HepG2 (cell line): ENCODE measurements around the gene ATP5PB. TPM values are rescaled to one million over a fixed set of nuclear protein-coding genes. Genes with fewer than 3 reads are reported as not detected.

ENCODE experiments used
- ARID5B ChIP-seq: IDR thresholded peaks from 2 replicates; pipeline ENCODE4 v1.4.0; 2020; ENCODE audit warnings: mild to moderate bottlenecking, missing genetic modification reagents
- BCL6 ChIP-seq: IDR thresholded peaks from 2 replicates; pipeline ENCODE4 v1.6.1; 2016; ENCODE audit warnings: missing genetic modification reagents, missing compliant biosample characterization
- FOSL2 ChIP-seq: sonication (generic); formaldehyde crosslinking; IDR thresholded peaks from 2 replicates; pipeline ENCODE4 v1.4.0; 2020; ENCODE audit warnings: missing genetic modification reagents
- FOXP4 ChIP-seq: sonication (generic); formaldehyde crosslinking; IDR thresholded peaks from 2 replicates; pipeline ENCODE4 v1.4.0; 2020; ENCODE audit warnings: missing genetic modification reagents
- GTF3A ChIP-seq: sonication (generic); formaldehyde crosslinking; conservative IDR thresholded peaks from 2 replicates; pipeline ENCODE4 v1.4.0; 2020; ENCODE audit warnings: mild to moderate bottlenecking, missing genetic modification reagents
- MAFG ChIP-seq: sonication (generic); formaldehyde crosslinking; IDR thresholded peaks from 2 replicates; pipeline ENCODE4 v1.5.1; 2020; ENCODE audit warnings: mild to moderate bottlenecking, missing genetic modification reagents
- MEF2D ChIP-seq: sonication (generic); formaldehyde crosslinking; IDR thresholded peaks from 2 replicates; pipeline ENCODE4 v1.5.1; 2020; ENCODE audit warnings: mild to moderate bottlenecking, missing genetic modification reagents
- MLX ChIP-seq: IDR thresholded peaks from 2 replicates; pipeline ENCODE4 v1.6.1; 2016
- PHF8 ChIP-seq: sonication (generic); formaldehyde crosslinking; IDR thresholded peaks from 2 replicates; pipeline ENCODE4 v1.5.0; 2020; ENCODE audit warnings: missing genetic modification reagents
- RARA ChIP-seq: IDR thresholded peaks from 2 replicates; pipeline ENCODE4 v1.6.1; 2016; ENCODE audit warnings: missing genetic modification reagents, missing compliant biosample characterization
- SALL2 ChIP-seq: sonication (generic); formaldehyde crosslinking; IDR thresholded peaks from 2 replicates; pipeline ENCODE4 v1.8.1; 2023; ENCODE audit warnings: mild to moderate bottlenecking, missing genetic modification reagents, inconsistent platforms
- SCMH1 ChIP-seq: sonication (generic); formaldehyde crosslinking; IDR thresholded peaks from 2 replicates; pipeline ENCODE4 v1.9.0; 2021; ENCODE audit warnings: missing genetic modification reagents, mild to moderate bottlenecking, borderline replicate concordance
- SMYD3 ChIP-seq: sonication (generic); formaldehyde crosslinking; IDR thresholded peaks from 2 replicates; pipeline ENCODE4 v1.8.1; 2023; ENCODE audit warnings: mild to moderate bottlenecking, missing genetic modification reagents
- SNAI1 ChIP-seq: sonication (generic); formaldehyde crosslinking; IDR thresholded peaks from 2 replicates; pipeline ENCODE4 v1.5.0; 2020; ENCODE audit warnings: mild to moderate bottlenecking, missing genetic modification reagents, borderline replicate concordance
- ZKSCAN8 ChIP-seq: IDR thresholded peaks from 2 replicates; pipeline ENCODE4 v1.6.1; 2016; ENCODE audit warnings: borderline replicate concordance, missing genetic modification reagents, missing compliant biosample characterization
- ZNF296 ChIP-seq: sonication (generic); formaldehyde crosslinking; conservative IDR thresholded peaks from 2 replicates; pipeline ENCODE4 v1.5.0; 2020; ENCODE audit warnings: mild to moderate bottlenecking, missing genetic modification reagents
- ZNF362 ChIP-seq: sonication (generic); formaldehyde crosslinking; IDR thresholded peaks from 2 replicates; pipeline ENCODE4 v1.4.0; 2020; ENCODE audit warnings: missing genetic modification reagents, mild to moderate bottlenecking, borderline replicate concordance
- ZNF512B ChIP-seq: sonication (generic); formaldehyde crosslinking; IDR thresholded peaks from 2 replicates; pipeline ENCODE4 v1.5.1; 2020; ENCODE audit warnings: missing genetic modification reagents, mild to moderate bottlenecking, borderline replicate concordance
- ZNF792 ChIP-seq: IDR thresholded peaks from 2 replicates; pipeline ENCODE4 v1.6.1; 2016
- polyA plus RNA-seq, 8 experiments: library from polyadenylated mRNA; depleted of rRNA in 3 of 8; stranded (reverse) in 7 of 8; unstranded in 1 of 8; fragments of >200 nt; fragmentation: Illumina TruSeq in 4 of 8; extraction: Trizol in 4 of 8; gene quantifications; 2 replicates each; pipeline versions ENCODE4 v1.2.1 to v1.2.3, GENCODE V29; 2011 to 2016; ENCODE audit warnings: low read depth in 4 of 8, missing spikeins in 1 of 8, mixed read lengths in 1 of 8; ENCODE audit not compliant: insufficient read depth in 1 of 8
- total RNA-seq, 5 experiments: library from RNA; depleted of rRNA; stranded (reverse); fragments of >200 nt; fragmentation: Illumina TruSeq; extraction: Trizol; gene quantifications; 2 replicates each; pipeline ENCODE4 v1.2.3, GENCODE V29; 2016; ENCODE audit warnings: low read depth in 1 of 5

The ATP5PB gene
- total and polyA plus RNA-seq, 2 of the 13 experiments (the other 11 are each of a cell fraction or from before 2014, with no cell fraction given) = 297 to 541 TPM

GRCh38 chr1:111446967-111447892 is 2.0 kb upstream of the ATP5PB start (continued):
- no peak for TF ChIP-seq MAFG (CRISPR knock-in tag)
- no peak for TF ChIP-seq ZNF792
- TF ChIP-seq PHF8 = 0 out of 2 replicates have a peak, but pooled peaks have one; percentile 24
- TF ChIP-seq SCMH1 (CRISPR knock-in tag) = no peak
- TF ChIP-seq SNAI1 (CRISPR knock-in tag) = no peak
- TF ChIP-seq FOSL2 (CRISPR knock-in tag) = no peak
- peak; percentile 27; the same call in 1 of the 2 replicates for TF ChIP-seq FOXP4 (CRISPR knock-in tag)
- TF ChIP-seq MEF2D (CRISPR knock-in tag) = no peak
- no peak for TF ChIP-seq ZNF296
- peak; percentile 24; the same call in 1 of the 2 replicates for TF ChIP-seq ARID5B (CRISPR knock-in tag)
- no peak for TF ChIP-seq GTF3A (CRISPR knock-in tag)
- TF ChIP-seq RARA (CRISPR knock-in tag) = peak; percentile 93
- TF ChIP-seq SMYD3 (CRISPR knock-in tag) = no peak
- no peak for TF ChIP-seq ZNF362 (CRISPR knock-in tag)
- no peak for TF ChIP-seq ZKSCAN8 (CRISPR knock-in tag)
- TF ChIP-seq BCL6 = peak; percentile 27; the same call in 1 of the 2 replicates
- no peak for TF ChIP-seq SALL2
- TF ChIP-seq ZNF512B (CRISPR knock-in tag) = no peak
- TF ChIP-seq MLX (CRISPR knock-in tag) = no peak
